Measurements from ENCODE around the gene MTM1. TPM values are rescaled to one million over a fixed set of nuclear protein-coding genes. Genes with fewer than 3 reads are reported as not detected.

Gene MTM1
- total RNA-seq, result 10 to 100 TPM in 2 of 4 donors, 1 to 10 TPM in 2; 3.8 to 26.7 (median 13.1) TPM

GRCh38 chrX:150568320-150569154, at the start of gene MTM1:
MTM1 (plus strand) TSS chrX:150568621; CDS start chrX:150592615, 23,994 bp downstream.
- Histone ChIP-seq H3K4me3 (peak within 1 kb of the TSS; percentile 43 to 74), H3K36me3 (no peaks in the 10 kb centered on the region), H3K4me1 (no peaks in the 10 kb centered on the region), H3K27me3 (no peaks in the 10 kb centered on the region), H3K9me3 (no peaks in the 10 kb centered on the region), H3K27ac (peak within 1 kb of the TSS; percentile 61 to 85)
- DNase-seq, result peak; percentile 92 to 94
- intact Hi-C loops (cut with DNase I; ENCODE audit: low total_unique reads), result no loop called here
- TF ChIP-seq POLR2A (IDR thresholded peaks at IDR 0.05) (peak; percentile 40 to 71), CTCF (IDR thresholded peaks at IDR 0.05) (no peak)

GRCh38 chrX:150522494-150522893, 45.9 kb upstream of the MTM1 start:
- no peak for DNase-seq
- Histone ChIP-seq H3K27me3 (no peaks in the 10 kb centered on the region), H3K4me1 (no peaks in the 10 kb centered on the region), H3K9me3 (no peaks in the 10 kb centered on the region), H3K36me3 (no peaks in the 10 kb centered on the region), H3K27ac (no peak overlapping the region), H3K4me3 (no peak overlapping the region)
- intact Hi-C loops (cut with DNase I; ENCODE audit: low total_unique reads), result no loop called here
- TF ChIP-seq POLR2A (IDR thresholded peaks at IDR 0.05), result no peak
- no peak for TF ChIP-seq CTCF (IDR thresholded peaks at IDR 0.05)

DNA sequence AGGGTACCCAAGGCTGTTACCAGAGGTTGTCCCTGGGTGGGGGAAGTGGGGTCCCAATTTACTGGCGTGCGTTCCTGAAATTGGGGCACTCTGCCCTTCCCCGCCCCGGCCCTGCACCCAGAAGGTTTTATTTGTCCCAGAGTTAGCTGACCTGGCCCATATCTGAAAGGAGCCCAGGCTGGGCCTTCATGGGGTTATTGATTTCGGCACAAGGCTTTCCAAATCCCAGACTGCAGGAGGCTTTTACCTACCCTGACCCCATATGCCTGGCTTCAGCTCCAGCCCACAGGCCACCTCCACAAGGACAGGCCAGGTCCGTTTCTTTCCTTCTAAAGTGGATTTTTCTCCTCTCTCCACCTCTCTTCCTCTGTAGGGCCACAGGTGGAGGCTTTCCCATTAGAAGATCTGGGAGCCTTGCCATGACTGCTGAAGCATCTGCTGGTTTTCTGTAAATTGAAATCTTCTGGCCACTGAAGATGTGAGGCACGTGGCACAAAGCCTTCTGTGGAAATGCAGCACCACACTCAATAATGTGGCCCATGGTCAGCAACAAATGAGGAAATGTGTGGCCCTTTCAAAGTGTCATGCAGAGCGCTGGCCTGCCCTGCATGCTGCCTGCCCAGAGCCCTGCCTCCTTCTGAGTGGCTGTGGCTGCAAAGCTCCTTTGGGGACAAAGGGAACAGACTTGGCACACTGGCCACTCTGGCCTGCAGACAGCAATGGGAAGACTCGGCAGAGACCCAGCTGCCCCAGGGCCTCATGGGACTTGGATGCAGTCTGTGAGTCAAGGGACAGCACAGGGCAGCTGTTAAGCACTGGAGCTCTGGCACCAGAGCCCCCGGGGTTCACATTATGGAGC, 43.1 kb upstream of the MTM1 start:
- TF ChIP-seq CTCF (IDR thresholded peaks at IDR 0.05) (no peak), POLR2A (IDR thresholded peaks at IDR 0.05) (no peak)
- Histone ChIP-seq H3K36me3 (no peaks in the 10 kb centered on the region), H3K27ac (no peak overlapping the region), H3K4me3 (no peak overlapping the region), H3K4me1 (no peaks in the 10 kb centered on the region), H3K27me3 (no peaks in the 10 kb centered on the region), H3K9me3 (no peaks in the 10 kb centered on the region)
- intact Hi-C loops (cut with DNase I; ENCODE audit: low total_unique reads), result no loop called here
- DNase-seq, result no peak

GRCh38 chrX:150526692-150527091, 41.7 kb upstream of the MTM1 start:
- no peaks in the 10 kb centered on the region for H3K27me3 ChIP-seq
- H3K36me3 ChIP-seq, result no peaks in the 10 kb centered on the region
- no peak overlapping the region for H3K4me3 ChIP-seq
- TF ChIP-seq POLR2A (IDR thresholded peaks at IDR 0.05), result no peak
- TF ChIP-seq CTCF (IDR thresholded peaks at IDR 0.05), result no peak
- DNase-seq, result no peak
- H3K27ac ChIP-seq, result no peak overlapping the region
- H3K4me1 ChIP-seq, result no peaks in the 10 kb centered on the region
- H3K9me3 ChIP-seq, result no peaks in the 10 kb centered on the region
- intact Hi-C loops (cut with DNase I; ENCODE audit: low total_unique reads), result no loop called here

DNA sequence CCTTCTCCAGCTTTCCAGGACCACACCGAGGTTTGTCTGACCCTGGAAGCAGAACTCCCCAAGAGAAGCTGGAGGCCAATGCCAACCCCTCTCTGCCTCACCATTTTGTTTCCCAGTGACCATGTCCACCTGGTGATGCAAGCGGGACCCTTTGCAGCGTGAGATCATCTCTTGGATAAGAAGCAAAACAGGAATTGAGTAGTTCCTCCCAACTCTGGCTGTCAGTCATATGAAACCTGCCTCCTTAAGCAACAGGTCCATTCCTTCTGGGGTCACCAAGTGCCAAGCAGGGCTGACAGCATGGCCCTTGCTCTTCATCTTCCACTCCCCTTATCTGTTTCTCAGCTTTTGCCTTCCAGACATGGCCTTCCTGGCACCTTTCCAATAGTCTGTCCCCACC, 41.3 kb upstream of the MTM1 start:
- TF ChIP-seq POLR2A (IDR thresholded peaks at IDR 0.05) (no peak), CTCF (IDR thresholded peaks at IDR 0.05) (no peak)
- Histone ChIP-seq H3K27me3 (no peaks in the 10 kb centered on the region), H3K27ac (no peak overlapping the region), H3K36me3 (no peaks in the 10 kb centered on the region), H3K9me3 (no peaks in the 10 kb centered on the region), H3K4me1 (no peaks in the 10 kb centered on the region), H3K4me3 (no peak overlapping the region)
- intact Hi-C loops (cut with DNase I; ENCODE audit: low total_unique reads), result no loop called here
- DNase-seq, result no peak

All from uterus (tissue), 4 donors.